ENCODE measurements around the gene ST8SIA1.

GRCh38 chr12:22255097-22255496, 79.4 kb downstream of the ST8SIA1 start:
- no peak for TF ChIP-seq CTCF (IDR thresholded peaks at IDR 0.05)
- no peak for TF ChIP-seq EP300 (IDR thresholded peaks at IDR 0.05)
- TF ChIP-seq POLR2A (IDR thresholded peaks at IDR 0.05) = no peak
- no peak for TF ChIP-seq POLR2AphosphoS5 (IDR thresholded peaks at IDR 0.05)

Measured in gastroesophageal sphincter (tissue), 3 donors.